22Rv1 (cell line): ENCODE measurements around the gene PSMC3.

Experiments used
- H3K27ac ChIP-seq: fragments of 450-650 bp; 2 replicates; pipeline ENCODE4 v1.5.1; 2017
- ZFX ChIP-seq: fragments of 450-650 bp; IDR thresholded peaks from 2 replicates; pipeline ENCODE4 v1.6.1; 2017; ENCODE audit warnings: antibody characterized with exemption, borderline replicate concordance
- TF ChIP-seq, protein P1 (sequence below): fragments of 450-650 bp; IDR thresholded peaks from 2 replicates; pipeline ENCODE4 v1.5.1; 2017; ENCODE audit warnings: mild to moderate bottlenecking

Gene PSMC3

DNA sequence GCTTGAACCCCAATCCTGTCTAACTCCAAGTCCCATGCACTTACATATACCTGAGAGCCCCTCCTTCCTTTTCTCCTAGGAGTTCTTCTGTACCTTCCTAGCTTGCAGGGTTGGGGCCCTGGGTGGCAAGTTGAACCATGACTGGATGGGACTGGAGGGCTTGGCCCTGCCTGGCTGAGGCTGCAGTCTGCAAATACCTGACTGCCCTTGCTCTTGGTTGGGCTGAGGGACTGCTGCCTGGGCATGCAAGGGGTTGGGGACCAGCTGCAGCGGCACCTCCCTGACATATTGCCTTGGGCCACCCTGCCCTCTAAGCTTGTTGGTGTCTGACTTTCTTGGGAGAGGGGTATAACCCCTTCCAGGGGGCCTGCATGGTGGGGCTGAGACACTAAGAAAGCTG, 27.7 kb downstream of the PSMC3 start:
- TF ChIP-seq, protein P1, sequence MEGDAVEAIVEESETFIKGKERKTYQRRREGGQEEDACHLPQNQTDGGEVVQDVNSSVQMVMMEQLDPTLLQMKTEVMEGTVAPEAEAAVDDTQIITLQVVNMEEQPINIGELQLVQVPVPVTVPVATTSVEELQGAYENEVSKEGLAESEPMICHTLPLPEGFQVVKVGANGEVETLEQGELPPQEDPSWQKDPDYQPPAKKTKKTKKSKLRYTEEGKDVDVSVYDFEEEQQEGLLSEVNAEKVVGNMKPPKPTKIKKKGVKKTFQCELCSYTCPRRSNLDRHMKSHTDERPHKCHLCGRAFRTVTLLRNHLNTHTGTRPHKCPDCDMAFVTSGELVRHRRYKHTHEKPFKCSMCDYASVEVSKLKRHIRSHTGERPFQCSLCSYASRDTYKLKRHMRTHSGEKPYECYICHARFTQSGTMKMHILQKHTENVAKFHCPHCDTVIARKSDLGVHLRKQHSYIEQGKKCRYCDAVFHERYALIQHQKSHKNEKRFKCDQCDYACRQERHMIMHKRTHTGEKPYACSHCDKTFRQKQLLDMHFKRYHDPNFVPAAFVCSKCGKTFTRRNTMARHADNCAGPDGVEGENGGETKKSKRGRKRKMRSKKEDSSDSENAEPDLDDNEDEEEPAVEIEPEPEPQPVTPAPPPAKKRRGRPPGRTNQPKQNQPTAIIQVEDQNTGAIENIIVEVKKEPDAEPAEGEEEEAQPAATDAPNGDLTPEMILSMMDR = no peak
- TF ChIP-seq ZFX = no peak
- no peak overlapping the region for H3K27ac ChIP-seq

DNA sequence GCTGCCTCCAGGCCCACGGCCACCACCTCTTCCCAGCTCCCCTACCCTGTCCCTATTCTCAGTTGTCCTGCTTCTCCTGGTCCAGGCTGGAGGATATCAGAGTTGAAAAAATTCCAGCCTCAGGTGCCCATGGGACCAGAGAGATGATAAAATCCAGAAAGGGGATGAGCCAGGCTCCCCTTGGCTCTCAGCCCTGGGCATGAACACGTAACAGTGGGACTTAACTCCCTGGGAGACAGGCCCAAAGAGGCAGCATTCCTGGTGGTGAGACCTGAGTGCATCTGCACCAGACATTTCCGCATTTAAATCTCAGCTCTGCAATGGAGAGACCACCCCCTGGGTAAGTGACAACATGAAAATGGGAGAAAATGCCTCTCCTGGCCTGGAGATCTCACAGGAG, 28.2 kb downstream of the PSMC3 start:
- TF ChIP-seq, protein P1 = no peak
- no peak for TF ChIP-seq ZFX
- H3K27ac ChIP-seq = no peak overlapping the region

DNA sequence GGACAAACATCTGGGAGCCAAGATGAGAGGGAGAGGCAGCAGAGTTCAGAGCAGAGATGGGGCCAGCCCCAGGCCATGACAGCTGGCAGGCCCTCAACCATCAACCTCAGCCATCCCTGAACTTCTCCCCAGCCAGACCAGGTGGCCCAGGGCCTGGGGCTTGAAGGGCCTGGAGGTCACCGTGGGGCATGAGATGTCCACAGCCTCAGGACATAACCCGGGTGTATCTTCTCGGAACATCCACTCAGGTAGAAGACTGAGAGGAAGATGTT, 30.3 kb downstream of the PSMC3 start:
- no peak for TF ChIP-seq ZFX
- TF ChIP-seq, protein P1 = no peak
- H3K27ac ChIP-seq = no peak overlapping the region

DNA sequence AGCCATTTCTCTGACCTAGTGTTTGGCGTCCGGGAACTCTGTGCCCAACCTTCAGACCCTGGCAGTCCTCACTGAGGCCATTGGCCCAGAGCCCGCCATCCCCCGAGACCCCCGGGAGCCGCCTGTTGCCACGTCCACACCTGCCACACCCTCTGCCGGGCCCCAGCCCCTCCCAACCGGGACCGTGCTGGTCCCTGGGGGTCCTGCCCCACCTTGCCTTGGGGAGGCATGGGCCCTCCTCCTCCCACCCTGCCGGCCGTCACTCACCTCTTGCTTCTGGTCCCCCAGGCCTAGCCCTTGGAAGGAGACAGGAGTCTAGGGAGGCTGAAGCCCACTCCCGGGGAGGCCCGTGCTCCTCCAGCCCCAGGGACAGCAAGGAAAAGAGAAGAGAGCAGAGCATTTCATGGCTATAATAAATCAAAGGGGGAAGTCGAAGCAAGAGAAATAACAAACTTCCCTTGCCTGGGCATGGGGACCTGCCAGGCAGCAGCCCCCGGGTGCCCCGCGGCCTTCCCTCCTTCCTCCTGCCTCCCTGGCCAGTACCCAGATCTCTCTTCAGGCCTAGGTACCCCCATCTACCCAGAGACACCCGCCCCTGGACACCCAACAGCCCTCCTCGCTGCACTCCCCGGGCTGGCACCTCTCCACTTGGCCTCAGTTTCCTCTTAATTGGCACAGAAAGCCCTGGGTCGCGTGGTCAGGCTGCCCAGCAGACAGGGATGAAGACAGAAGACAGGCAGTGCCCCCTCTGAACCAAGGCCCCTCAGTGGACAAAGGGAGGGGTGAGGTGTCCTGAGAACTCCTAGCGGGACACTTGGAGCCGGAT, 30.8 kb downstream of the PSMC3 start:
- H3K27ac ChIP-seq = no peak overlapping the region
- TF ChIP-seq, protein P1 = no peak

DNA sequence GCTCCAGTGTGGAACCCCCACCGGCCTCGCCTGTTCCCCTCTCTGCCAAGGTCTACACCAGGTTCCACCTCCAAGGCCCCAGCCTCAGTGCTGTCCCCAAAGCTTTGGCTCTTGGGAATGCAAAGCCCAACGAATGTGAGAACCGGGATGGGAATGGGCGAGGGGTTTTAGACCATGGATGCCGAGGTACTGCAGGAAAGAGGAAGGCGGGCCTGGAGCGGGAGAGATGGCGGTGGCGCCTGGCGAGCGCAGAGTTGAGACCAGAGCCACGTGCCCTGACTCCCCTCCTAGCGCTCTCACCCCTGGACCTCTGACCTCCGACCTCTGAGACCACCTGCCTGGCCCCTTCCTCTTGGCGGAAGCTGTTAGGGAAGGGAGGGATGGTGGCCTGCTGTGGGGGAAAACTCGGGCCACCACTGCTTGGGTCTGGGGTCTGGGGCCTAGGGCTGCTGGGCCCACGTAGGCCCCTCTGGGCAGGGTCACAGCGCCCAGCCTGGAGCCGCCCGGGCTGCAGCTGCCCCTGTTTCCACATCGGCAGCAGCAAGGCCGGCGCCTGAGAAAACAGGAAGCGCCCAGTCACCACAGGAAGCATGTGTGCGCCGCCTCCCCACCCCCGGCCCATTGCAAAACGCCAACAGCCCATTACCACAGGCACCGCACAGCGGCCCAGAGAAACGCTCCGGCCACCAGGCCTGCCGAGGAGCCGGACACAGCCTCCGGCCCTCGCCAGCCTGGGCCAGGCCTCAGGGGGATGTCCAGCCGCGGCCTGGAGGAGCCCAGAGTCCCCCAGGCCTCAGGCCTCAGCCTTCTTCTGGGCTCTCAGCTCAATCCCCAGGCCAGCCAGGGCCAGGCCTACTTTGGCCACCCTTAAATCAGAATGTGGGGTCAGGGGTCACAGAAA, 31.7 kb downstream of the PSMC3 start:
- TF ChIP-seq ZFX = no peak
- TF ChIP-seq, protein P1 = no peak
- H3K27ac ChIP-seq = no peak overlapping the region

DNA sequence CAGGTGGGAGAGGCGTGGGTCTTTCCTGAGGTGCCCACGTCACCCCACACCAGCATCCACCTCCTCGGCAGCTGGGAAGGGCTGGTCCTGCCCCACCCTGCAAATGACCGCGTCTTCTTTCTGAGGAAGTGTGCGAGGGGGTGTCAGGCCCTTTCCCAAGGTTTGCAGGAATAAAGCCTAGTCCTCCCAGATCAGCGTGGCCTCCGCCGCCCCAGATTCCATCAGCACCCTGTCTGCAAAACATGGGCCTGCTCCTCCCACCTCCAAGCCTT, 32.3 kb downstream of the PSMC3 start:
- no peak overlapping the region for H3K27ac ChIP-seq
- TF ChIP-seq, protein P1 = no peak
- no peak for TF ChIP-seq ZFX
